K562 (cell line): Measurements from ENCODE around the gene ATRNL1. TPM values are rescaled to one million over a fixed set of nuclear protein-coding genes. Genes with fewer than 3 reads are reported as not detected.

ENCODE experiments used
- ATAC-seq: fragments of 200-7000 bp; cut with Tn5 transposase; 3 replicates; pipeline ENCODE4 v1.9.1; 2020; ENCODE audit warnings: moderate library complexity
- BruUV-seq: library from RNA; stranded (reverse); fragments of 400-500 nt; replicated peaks from 2 replicates; lab custom pipeline; 2021; lab: Mats Ljungman, UMichigan
- CTCF ChIA-PET: fragments of 300-600 bp; formaldehyde crosslinking; extraction: SDS; loops from one replicate; lab custom pipeline; 2021; ENCODE audit warnings: low intra/inter-chr PET ratio; lab: Yijun Ruan, JAX
- POLR2A ChIA-PET: fragments of 300-600, 350-650 bp; sonication (Branson Sonifier 250); formaldehyde crosslinking; extraction: SDS; loops from one replicate; lab custom pipeline; 2021; ENCODE audit warnings: antibody characterized with exemption, inconsistent platforms; lab: Yijun Ruan, JAX
- DNase-seq, 4 experiments: peaks; one replicate each; pipeline versions ENCODE4 v3.0.0 to v3.0.0-alpha.2; 2011 to 2018; ENCODE audit warnings: low spot score in 3 of 4, mixed read lengths in 3 of 4; ENCODE audit errors: extremely low read depth in 1 of 4
- FAIRE-seq: peaks from 2 replicates; lab custom pipeline; 2011; peaks lifted over from hg19 to GRCh38; lab: Jason Lieb, UNC
- H2AFZ ChIP-seq: 2 replicates; pipeline ENCODE4 v1.6.0; 2011; ENCODE audit warnings: low read depth, low read length, control low read depth, inconsistent platforms
- H3K27ac ChIP-seq: fragments of 200-600 bp; 3 replicates; pipeline ENCODE4 v1.8.0; 2011; ENCODE audit warnings: low read depth, mild to moderate bottlenecking, control low read depth, inconsistent platforms, low read length, moderate library complexity, mixed read lengths; ENCODE audit errors: extremely low read depth
- H3K27me3 ChIP-seq, 2 experiments: fragments of 300-600 bp in 1 of 2; 2 replicates in 1 of 2; 3 replicates in 1 of 2; pipeline versions ENCODE4 v1.6.0 to v1.8.0; 2011; ENCODE audit warnings: inconsistent platforms in 2 of 2, low read length in 2 of 2, mild to moderate bottlenecking in 1 of 2, mixed read lengths in 1 of 2, moderate library complexity in 1 of 2; ENCODE audit not compliant: control insufficient read depth in 2 of 2, insufficient read depth in 2 of 2
- H3K36me3 ChIP-seq: fragments of 300-600 bp; 3 replicates; pipeline ENCODE4 v1.8.0; 2011; ENCODE audit warnings: mild to moderate bottlenecking, low read length, inconsistent platforms; ENCODE audit not compliant: control insufficient read depth, insufficient read depth
- H3K4me1 ChIP-seq, 2 experiments: fragments of 200-600 bp in 1 of 2; replicated peaks in 1 of 2; 2 replicates in 1 of 2; 3 replicates in 1 of 2; pipeline versions ENCODE4 v1.5.1 to v1.8.0; 2011; ENCODE audit warnings: inconsistent platforms in 2 of 2, low read length in 2 of 2, mild to moderate bottlenecking in 1 of 2, mixed read lengths in 1 of 2, moderate library complexity in 1 of 2; ENCODE audit not compliant: control insufficient read depth in 2 of 2, insufficient read depth in 2 of 2
- H3K4me2 ChIP-seq: 2 replicates; pipeline ENCODE4 v1.6.1; 2011; ENCODE audit warnings: low read length, control low read depth, inconsistent platforms, mixed read lengths; ENCODE audit not compliant: insufficient read depth
- H3K4me3 ChIP-seq: fragments of 200-600 bp; sonication (generic), shearing (Covaris generic); 2 replicates; pipeline ENCODE4 v1.5.1; 2016; ENCODE audit warnings: control low read depth, inconsistent platforms
- H3K79me2 ChIP-seq: fragments of 200-600 bp; 3 replicates; pipeline ENCODE4 v1.8.0; 2011; ENCODE audit warnings: low read length, inconsistent platforms; ENCODE audit not compliant: control insufficient read depth, insufficient read depth
- H3K9ac ChIP-seq, 2 experiments: 2 replicates each; pipeline versions ENCODE4 v1.6.0 to v1.6.1; 2011; ENCODE audit warnings: low read depth in 2 of 2, low read length in 2 of 2, control low read depth in 1 of 2, inconsistent platforms in 1 of 2, mild to moderate bottlenecking in 1 of 2, mixed read lengths in 1 of 2; ENCODE audit not compliant: insufficient read depth in 1 of 2
- H3K9me1 ChIP-seq: one replicate; pipeline ENCODE4 v1.6.0; 2011; ENCODE audit warnings: inconsistent platforms, mild to moderate bottlenecking, low read length, moderate library complexity; ENCODE audit not compliant: control insufficient read depth, insufficient read depth
- H3K9me3 ChIP-seq: replicated peaks from 2 replicates; pipeline ENCODE4 v1.5.1; 2011; ENCODE audit warnings: low read depth, low read length, inconsistent platforms; ENCODE audit not compliant: control insufficient read depth, insufficient read depth
- H4K20me1 ChIP-seq: replicated peaks from 2 replicates; pipeline ENCODE4 v1.6.1; 2011; ENCODE audit warnings: low read length, inconsistent platforms, mixed read lengths; ENCODE audit not compliant: control insufficient read depth, insufficient read depth
- ARNT ChIP-seq, 2 experiments: fragments of 450-650 bp; IDR thresholded peaks; 2 replicates each; pipeline ENCODE4 v1.6.1; 2016; ENCODE audit warnings: mild to moderate bottlenecking in 1 of 2
- HEY1 ChIP-seq: fragments of 250-450 bp; sonication (Bioruptor Pico); IDR thresholded peaks from 2 replicates; pipeline ENCODE4 v1.5.0; 2020; ENCODE audit warnings: mild to moderate bottlenecking, moderate library complexity, borderline replicate concordance
- HMG20B ChIP-seq: fragments of 250-450 bp; sonication (Bioruptor Pico); IDR thresholded peaks from 2 replicates; pipeline ENCODE4 v1.5.0; 2021; ENCODE audit warnings: mild to moderate bottlenecking
- HMGXB4 ChIP-seq: sonication (generic); formaldehyde crosslinking; IDR thresholded peaks from 2 replicates; pipeline ENCODE4 v1.8.1; 2023; ENCODE audit warnings: mild to moderate bottlenecking, missing genetic modification reagents
- LARP7 ChIP-seq: fragments of 450-650 bp; IDR thresholded peaks from 2 replicates; pipeline ENCODE4 v1.6.1; 2016
- OTX1 ChIP-seq: fragments of 450-650 bp; formaldehyde crosslinking; IDR thresholded peaks from 2 replicates; pipeline ENCODE4 v1.4.0; 2022; ENCODE audit warnings: mild to moderate bottlenecking
- POLR2G ChIP-seq: fragments of 200-400 bp; formaldehyde crosslinking; IDR thresholded peaks from 2 replicates; pipeline ENCODE4 v1.6.1; 2017; ENCODE audit warnings: low read depth, mild to moderate bottlenecking, antibody characterized with exemption, low read length, moderate library complexity
- RBM14 ChIP-seq: fragments of 200-400 bp; formaldehyde crosslinking; IDR thresholded peaks from 2 replicates; pipeline ENCODE4 v1.6.1; 2018; ENCODE audit warnings: low read depth, mild to moderate bottlenecking, low read length, moderate library complexity, borderline replicate concordance; ENCODE audit not compliant: insufficient read depth
- RBM34 ChIP-seq: fragments of 200-400 bp; formaldehyde crosslinking; IDR thresholded peaks from 2 replicates; pipeline ENCODE4 v1.6.1; 2018; ENCODE audit warnings: low read length, borderline replicate concordance; ENCODE audit not compliant: insufficient read depth
- SMAD1 ChIP-seq: fragments of 150-350 bp; IDR thresholded peaks from 2 replicates; pipeline ENCODE4 v1.6.1; 2014; ENCODE audit warnings: low read length, low read depth; ENCODE audit not compliant: partially characterized antibody
- SMARCA4 ChIP-seq: fragments of 450-650 bp; IDR thresholded peaks from 2 replicates; pipeline ENCODE4 v1.6.1; 2016
- SNIP1 ChIP-seq: fragments of 450-650 bp; IDR thresholded peaks from 2 replicates; pipeline ENCODE4 v1.7.1; 2017; ENCODE audit warnings: low read depth, mild to moderate bottlenecking
- ZFP36 ChIP-seq: fragments of 150-350 bp; IDR thresholded peaks from 2 replicates; pipeline ENCODE4 v1.6.1; 2018; ENCODE audit warnings: low read length, low read depth; ENCODE audit not compliant: partially characterized antibody
- ZNF511 ChIP-seq: sonication (generic); formaldehyde crosslinking; IDR thresholded peaks from 2 replicates; pipeline ENCODE4 v1.8.0; 2022; ENCODE audit warnings: mild to moderate bottlenecking, missing genetic modification reagents
- ZNF696 ChIP-seq: fragments of 250-450 bp; sonication (Bioruptor Pico); conservative IDR thresholded peaks from 2 replicates; pipeline ENCODE4 v1.4.0; 2020; ENCODE audit warnings: mild to moderate bottlenecking, moderate library complexity
- ZSCAN29 ChIP-seq: fragments of 450-650 bp; IDR thresholded peaks from 2 replicates; pipeline ENCODE4 v1.6.1; 2017
- WGBS: fragments of 100-300 bp; shearing (Covaris generic); methylation state at CpG from one replicate; pipeline ENCODE4 v1.1.6; 2016; ENCODE audit warnings: low coverage, mixed read lengths; ENCODE audit not compliant: insufficient coverage; ENCODE audit errors: missing lambda C conversion rate; 5-methylcytosine and 5-hydroxymethylcytosine counted together
- in situ Hi-C: fragments of 300-500 bp; cut with MboI; formaldehyde crosslinking; loops from 4 replicates; pipeline ENCODE4 v1.15.0; 2018; ENCODE audit warnings: inconsistent platforms, mixed read lengths
- intact Hi-C: fragments of 100-400 bp; cut with micrococcal nuclease; formaldehyde crosslinking; loops from 2 replicates; pipeline ENCODE4 v1.14.2; 2022
- polyA plus RNA-seq, 8 experiments: library from polyadenylated mRNA; depleted of rRNA in 4 of 8; stranded (reverse) in 5 of 8; unstranded in 3 of 8; fragments of >200 nt; fragmentation: Nextera tagmentation in 2 of 8; fragmentation: Illumina TruSeq in 1 of 8; extraction: Ambion mirVana in 2 of 8; extraction: Trizol in 1 of 8; gene quantifications; 2 replicates each; pipeline versions ENCODE4 v1.2.1 to v1.2.3, GENCODE V29; 2011 to 2014; ENCODE audit warnings: inconsistent platforms in 1 of 8, missing spikeins in 1 of 8
- total RNA-seq, 7 experiments: library from RNA; depleted of rRNA in 6 of 7; stranded (reverse); fragments of >200 nt in 6 of 7; fragmentation: Illumina TruSeq in 2 of 7; extraction: Trizol in 2 of 7; gene quantifications; 2 replicates each; pipeline versions ENCODE4 v1.2.1 to v1.2.3, GENCODE V29; 2011 to 2021; ENCODE audit warnings: low replicate concordance in 1 of 7

ATRNL1 gene
- total and polyA plus RNA-seq, 9 of the 15 experiments (the other 6 are each of a cell fraction or from before 2014, with no cell fraction given), result 0.18 TPM; not detected in 8

GRCh38 chr10:115831016-115831415 is 737.9 kb downstream of the ATRNL1 start:
- 2% methylated on average over 7 of the region's 8 CpGs for WGBS
- CTCF ChIA-PET, result no interaction called here
- in situ Hi-C loops, result no loop called here

More at GRCh38 chr10:115831016-115831415, 737.9 kb downstream of the ATRNL1 start:
- intact Hi-C loops, result no loop called here
- Histone ChIP-seq H4K20me1 (no peaks in the 10 kb centered on the region), H3K9me1 (no peaks in the 10 kb centered on the region), H3K79me2 (no peaks in the 10 kb centered on the region), H3K4me3 (no peak overlapping the region), H3K9me3 (no peaks in the 10 kb centered on the region), H3K27ac (no peak overlapping the region), H3K9ac (no peak overlapping the region), H3K36me3 (no peaks in the 10 kb centered on the region), H2AFZ (no peak overlapping the region), H3K4me2 (no peak overlapping the region), H3K4me1 (no peaks in the 10 kb centered on the region), H3K27me3 (no peaks in the 10 kb centered on the region)
- no TSS peak for BruUV-seq
- DNase-seq, result no peak
- ATAC-seq, result no peak
- POLR2A ChIA-PET, result no interaction called here
- FAIRE-seq, result no peak
- TF ChIP-seq RBM14 (no peak), ZFP36 (no peak), OTX1 (CRISPR knock-in tag) (no peak), ZNF511 (no peak), HEY1 (no peak), ZSCAN29 (no peak), SNIP1 (no peak), LARP7 (no peak), HMG20B (CRISPR knock-in tag) (no peak), SMARCA4 (no peak), RBM34 (no peak), SMAD1 (no peak), HMGXB4 (CRISPR knock-in tag) (no peak), ARNT (IDR thresholded peaks at IDR 0.05) (no peak), ZNF696 (no peak), POLR2G (no peak)
